GM10266 (cell line): ENCODE measurements around the gene FAM110C.

ENCODE experiments used
- DNase-seq: peaks from one replicate; pipeline ENCODE4 v3.0.0; 2012; ENCODE audit errors: extremely low spot score
- TF ChIP-seq, protein P1 (sequence below): IDR thresholded peaks from 2 replicates; pipeline ENCODE4 v1.5.1; 2012; ENCODE audit warnings: mild to moderate bottlenecking, low read depth; ENCODE audit not compliant: control insufficient read depth, insufficient read depth; ENCODE audit errors: missing control alignments

The FAM110C gene

DNA sequence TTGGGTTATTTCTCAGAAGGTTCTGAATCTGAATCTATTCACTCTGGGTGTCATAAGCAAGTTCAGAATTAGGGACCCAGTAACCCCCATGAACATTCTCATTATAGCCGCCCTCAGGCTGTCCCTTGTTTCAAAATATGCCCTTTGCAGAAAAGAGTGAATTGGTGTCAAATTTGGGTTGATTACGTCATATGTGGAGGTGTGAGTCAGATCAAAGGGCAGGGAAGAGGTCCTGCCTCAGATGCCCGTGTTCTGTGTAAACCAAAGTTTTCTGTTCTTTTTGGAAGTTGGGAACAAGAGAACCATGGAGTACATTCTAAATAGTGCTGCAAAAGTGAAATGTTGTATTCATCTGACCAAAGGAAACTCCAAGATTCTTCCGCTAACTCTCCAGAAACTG, 5.8 kb downstream of the FAM110C start:
- TF ChIP-seq, protein P1, sequence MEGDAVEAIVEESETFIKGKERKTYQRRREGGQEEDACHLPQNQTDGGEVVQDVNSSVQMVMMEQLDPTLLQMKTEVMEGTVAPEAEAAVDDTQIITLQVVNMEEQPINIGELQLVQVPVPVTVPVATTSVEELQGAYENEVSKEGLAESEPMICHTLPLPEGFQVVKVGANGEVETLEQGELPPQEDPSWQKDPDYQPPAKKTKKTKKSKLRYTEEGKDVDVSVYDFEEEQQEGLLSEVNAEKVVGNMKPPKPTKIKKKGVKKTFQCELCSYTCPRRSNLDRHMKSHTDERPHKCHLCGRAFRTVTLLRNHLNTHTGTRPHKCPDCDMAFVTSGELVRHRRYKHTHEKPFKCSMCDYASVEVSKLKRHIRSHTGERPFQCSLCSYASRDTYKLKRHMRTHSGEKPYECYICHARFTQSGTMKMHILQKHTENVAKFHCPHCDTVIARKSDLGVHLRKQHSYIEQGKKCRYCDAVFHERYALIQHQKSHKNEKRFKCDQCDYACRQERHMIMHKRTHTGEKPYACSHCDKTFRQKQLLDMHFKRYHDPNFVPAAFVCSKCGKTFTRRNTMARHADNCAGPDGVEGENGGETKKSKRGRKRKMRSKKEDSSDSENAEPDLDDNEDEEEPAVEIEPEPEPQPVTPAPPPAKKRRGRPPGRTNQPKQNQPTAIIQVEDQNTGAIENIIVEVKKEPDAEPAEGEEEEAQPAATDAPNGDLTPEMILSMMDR, result no peak
- no peak for DNase-seq

DNA sequence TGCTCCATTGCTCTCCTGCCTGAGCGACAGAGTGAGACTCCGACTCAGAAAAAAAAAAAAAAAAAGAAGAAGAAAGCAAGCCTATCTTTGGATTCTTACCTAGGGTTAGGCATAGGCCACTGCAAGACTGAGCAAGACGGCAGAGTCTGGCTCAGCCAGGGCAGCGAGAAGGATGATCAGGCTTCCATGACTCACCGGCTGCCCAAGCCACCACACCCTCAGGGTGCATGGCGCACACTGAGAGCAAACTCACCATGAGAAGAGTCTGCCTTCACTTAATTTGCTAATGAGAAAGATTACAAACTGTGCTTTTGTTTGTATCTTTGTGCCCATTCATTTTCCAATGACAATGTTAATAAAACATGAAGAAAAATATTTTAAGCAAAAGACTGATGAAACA, 8.2 kb downstream of the FAM110C start:
- DNase-seq, result no peak
- TF ChIP-seq, protein P1, result no peak

DNA sequence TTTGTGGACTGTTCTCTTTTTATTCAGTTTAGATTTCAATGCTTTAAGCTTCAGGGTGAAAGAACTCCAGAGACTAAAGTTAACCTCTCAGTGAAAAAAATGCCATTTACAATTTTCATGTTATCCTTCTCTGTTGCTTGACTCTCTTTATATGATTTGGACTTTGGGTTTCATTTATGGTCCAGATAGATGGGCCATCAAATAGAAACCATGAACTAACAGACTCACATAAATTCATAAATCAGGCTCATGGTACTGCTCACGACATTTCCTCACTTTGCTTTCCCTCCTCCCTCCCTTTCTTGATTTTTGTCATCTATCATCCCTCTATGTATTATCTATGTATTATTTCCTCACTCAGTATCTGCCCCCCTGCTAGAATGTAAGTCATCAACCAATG, 10.0 kb downstream of the FAM110C start:
- TF ChIP-seq, protein P1, result no peak
- no peak for DNase-seq

DNA sequence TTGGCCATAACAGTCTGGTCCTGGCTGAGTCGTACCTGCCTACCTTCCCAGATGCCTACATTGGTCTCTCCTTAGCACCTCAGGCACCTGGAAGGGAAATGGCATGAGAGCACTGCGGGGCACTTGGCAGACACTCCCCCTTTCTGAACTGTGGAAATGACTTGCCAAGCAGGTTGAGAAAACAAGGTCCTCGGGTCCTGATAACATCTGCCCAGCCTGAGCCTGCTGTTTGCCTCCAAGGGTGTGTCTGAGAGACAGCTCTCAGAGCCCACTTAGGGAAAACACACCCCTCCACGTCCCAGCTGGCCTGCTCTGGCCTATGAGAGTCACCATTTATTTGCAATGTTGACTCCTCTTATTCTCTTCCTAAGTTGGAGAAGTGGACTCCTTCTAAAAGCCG, 10.5 kb downstream of the FAM110C start:
- DNase-seq, result no peak
- TF ChIP-seq, protein P1, result no peak

DNA sequence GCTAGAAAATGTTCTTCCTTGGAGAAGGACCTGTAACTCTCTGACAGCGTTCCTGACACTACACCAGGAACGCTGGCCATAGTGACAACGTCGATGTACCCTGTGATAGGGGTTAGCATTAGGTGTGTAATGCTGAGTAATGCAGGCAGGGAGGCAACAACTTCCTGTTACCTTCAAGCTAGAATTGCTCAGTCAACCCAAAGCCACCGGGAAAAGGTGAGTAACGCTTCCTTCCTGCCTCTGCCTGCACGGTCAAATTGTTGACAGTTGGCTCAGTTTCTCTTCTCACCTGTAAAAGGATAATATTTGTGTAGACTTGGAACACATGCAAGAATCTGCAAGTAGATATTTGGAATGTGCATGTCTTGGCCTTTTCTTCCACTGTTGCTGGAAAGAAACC, 12.7 kb downstream of the FAM110C start:
- no peak for DNase-seq
- TF ChIP-seq, protein P1, result no peak

DNA sequence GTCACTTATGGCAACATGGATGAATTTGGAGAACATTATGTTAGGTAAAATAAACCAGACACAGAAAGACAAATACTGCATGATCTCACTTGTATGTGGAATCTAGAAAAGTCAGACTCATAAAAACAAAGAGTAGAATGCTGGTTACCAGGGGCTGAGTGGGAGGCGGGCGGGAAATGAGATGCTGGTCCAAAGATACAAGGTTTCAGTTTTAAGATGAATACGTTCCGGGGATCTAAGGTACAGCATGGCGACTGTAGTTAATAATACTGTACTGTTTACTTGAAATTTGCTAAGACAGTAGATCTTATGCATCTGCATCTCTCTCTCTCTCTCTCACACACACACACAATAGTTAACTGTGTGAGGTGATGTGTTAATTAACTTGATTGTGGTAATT, 14.2 kb downstream of the FAM110C start:
- no peak for DNase-seq
- TF ChIP-seq, protein P1, result no peak

DNA sequence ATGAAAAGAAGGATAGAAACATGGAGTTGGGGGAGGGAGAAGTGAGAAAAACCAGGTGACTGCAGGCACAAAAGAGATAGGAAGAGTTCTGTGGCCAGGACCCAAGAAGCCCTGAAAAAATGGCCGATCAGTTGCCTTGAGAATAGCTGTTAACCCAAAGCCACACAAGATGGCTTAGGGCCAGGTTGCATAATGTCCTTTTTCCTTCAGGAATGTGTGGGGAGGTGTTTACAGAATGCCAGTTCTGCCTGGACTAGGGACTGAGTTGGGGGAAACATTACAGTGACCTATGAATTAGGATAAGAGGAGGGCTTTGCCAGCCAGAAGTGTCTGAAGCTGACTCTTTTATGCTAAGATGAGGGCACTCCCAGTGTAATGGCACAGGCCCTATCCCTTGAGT, 17.1 kb downstream of the FAM110C start:
- TF ChIP-seq, protein P1, result no peak

More for the DNA sequence above, 17.1 kb downstream of the FAM110C start:
- no peak for DNase-seq
